GM12873 (cell line): ENCODE results near the gene FOXO1.

Experiments used
- TF ChIP-seq, protein P1 (sequence below): IDR thresholded peaks from 2 replicates; pipeline ENCODE4 v1.5.1; 2012; ENCODE audit warnings: low read depth, mild to moderate bottlenecking, moderate library complexity, low read length, control low read depth; ENCODE audit not compliant: insufficient read depth; ENCODE audit errors: missing control alignments

FOXO1 gene

DNA sequence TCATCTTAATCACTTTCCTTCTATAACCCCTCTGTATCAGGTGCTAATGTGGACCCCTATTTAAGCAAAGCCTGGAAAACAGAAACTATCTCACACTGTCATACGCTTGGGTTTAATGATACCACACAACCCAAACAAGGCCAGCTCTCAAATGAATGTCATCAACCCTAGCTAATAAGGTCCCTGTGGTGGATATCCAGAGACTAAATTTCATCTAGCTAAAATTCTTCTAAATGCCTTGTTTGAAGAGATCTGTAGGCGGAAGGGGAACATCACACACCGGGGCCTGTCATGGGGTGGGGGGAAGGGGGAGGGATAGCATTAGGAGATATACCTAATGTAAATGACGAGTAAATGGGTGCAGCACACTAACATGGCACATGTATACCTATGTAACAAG is 95.5 kb downstream of the FOXO1 start:
- TF ChIP-seq, protein P1, sequence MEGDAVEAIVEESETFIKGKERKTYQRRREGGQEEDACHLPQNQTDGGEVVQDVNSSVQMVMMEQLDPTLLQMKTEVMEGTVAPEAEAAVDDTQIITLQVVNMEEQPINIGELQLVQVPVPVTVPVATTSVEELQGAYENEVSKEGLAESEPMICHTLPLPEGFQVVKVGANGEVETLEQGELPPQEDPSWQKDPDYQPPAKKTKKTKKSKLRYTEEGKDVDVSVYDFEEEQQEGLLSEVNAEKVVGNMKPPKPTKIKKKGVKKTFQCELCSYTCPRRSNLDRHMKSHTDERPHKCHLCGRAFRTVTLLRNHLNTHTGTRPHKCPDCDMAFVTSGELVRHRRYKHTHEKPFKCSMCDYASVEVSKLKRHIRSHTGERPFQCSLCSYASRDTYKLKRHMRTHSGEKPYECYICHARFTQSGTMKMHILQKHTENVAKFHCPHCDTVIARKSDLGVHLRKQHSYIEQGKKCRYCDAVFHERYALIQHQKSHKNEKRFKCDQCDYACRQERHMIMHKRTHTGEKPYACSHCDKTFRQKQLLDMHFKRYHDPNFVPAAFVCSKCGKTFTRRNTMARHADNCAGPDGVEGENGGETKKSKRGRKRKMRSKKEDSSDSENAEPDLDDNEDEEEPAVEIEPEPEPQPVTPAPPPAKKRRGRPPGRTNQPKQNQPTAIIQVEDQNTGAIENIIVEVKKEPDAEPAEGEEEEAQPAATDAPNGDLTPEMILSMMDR, result no peak

DNA sequence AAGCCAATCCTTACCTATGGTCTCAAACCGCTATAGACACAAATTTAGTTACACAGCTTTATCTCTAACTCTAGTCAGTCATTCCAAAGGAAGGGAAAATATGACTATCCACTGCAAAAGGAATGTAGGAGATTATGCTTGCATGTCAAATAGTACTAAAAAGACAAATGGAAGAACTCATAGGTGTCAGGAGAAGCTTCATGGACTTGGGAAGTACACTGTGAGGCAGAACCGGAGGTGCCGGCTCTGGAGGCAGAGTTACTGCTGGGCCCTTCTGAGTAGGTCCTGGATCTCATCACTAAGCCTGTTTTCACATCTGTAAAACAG is 97.5 kb downstream of the FOXO1 start:
- TF ChIP-seq, protein P1, result no peak

DNA sequence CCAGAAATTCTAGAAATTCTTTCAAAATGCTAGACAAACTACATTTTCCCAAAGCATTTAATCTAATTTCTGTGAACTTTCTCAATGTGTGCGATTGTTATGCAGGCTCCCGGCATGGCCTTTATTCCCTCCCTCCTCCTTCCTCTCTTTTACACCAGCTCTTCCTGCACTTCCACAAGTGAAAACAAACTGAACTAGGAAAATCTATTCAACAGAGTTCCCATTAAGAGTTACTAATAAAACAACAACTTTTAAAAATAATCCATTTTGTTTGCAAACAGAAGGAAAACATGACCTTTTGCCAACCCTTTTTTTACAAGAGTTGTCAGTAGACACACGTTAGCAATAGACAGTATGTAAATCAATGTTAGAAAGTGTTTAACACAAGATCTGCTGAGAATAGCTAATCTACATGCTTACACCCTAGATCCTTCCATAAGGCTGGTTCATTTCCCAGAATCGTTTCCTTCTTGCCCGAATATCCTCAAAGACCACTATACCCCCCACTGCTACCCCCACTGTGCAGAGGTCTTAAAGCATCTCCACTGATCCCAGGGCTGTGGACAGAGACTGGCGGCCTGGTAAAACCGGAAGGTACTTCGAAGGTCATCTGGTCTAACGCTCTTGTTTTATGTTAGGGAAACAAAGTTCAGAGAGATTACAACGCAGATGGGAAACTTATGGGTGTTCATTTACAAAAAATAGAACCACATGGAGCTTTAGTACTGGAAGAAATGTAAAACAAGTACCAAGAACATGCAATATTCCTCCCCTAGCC is 98.0 kb downstream of the FOXO1 start:
- TF ChIP-seq, protein P1, result no peak

DNA sequence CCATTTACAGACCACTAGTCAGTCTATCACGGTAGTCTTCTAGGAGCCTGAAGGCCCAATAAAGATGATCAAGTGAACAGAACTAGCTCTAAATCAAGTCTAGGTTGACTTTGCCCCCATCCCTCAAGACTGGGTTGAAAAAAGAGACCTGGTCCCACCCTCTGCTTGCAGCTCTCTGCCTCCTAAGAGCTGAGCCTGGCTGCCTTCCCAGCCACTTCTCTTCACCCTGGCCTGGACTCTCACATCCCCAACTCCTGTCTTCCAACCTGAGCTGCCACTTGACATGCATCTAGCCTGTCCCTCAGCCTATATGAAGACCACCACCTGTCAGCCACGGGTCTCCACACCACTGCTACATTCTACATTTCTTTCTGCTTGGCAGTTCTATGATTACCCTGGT is 99.6 kb downstream of the FOXO1 start:
- TF ChIP-seq, protein P1, result no peak

DNA sequence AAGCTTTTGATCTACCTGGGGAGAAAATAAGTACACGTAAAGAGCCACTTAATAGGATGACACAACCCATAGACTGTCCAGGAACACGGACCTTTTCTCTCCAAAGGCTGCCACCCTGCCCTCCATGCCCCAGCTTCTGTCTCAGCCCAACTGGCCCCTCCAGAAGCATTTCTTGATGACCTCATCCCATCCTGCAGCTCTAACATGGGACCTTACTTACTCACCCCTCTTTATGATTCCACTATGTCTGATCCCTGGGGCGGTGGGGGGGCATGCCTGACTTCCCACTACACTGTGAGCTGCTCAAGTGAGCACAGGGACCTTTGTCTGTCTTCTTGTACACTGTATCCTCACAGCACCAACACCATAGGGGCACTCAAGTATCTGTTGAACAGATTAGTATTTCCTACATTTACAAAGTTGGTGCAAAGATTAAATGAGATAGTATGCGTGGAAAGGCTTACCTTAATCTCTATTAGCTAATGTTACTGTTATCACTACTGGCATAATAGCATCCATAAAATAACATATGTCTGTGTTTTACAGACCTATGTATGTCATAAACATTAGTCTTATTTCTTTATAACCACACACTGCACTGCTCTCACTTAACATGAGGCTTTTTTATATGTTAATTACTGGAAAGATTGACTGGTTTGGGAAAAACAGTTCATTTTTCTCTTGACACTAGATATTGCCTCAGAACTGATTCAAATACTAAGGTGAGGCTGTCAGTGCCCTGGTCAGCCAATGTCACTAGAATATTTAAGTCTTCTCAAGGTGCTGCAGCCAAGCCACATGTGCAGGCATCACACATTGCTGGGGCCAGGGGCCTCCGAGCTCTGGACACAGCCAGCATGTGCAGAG is 100.9 kb downstream of the FOXO1 start:
- TF ChIP-seq, protein P1, result no peak

DNA sequence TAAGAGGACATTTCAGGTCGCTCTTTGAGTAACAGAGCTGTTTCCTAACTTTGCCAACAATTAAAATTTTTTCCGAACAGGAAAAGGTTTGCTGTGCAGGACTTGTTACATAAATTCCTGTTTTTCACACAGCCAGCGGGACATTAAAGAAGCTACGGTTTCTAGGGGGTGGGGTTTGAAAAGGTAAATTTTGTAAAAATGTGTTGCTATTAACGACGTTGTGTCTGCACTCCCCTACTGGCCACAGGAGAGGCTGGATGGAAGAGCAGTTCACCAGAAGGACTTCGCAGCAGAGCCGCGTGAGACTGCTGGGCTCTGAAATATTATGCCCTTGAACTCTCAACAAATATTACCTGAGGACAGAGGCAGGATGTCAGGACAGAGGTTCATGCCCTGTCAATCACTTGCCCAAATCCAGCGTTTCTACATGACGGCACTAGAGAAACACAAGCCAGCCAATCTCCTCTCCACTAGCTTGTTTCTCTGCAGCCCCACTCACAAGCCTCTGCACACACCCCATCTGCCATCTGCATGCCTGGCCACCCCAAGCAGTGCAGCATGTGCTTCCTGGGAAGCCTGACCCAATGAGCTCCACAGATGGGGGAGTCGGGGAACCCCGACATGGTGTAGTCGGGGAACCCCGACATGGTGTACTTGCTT is 102.0 kb downstream of the FOXO1 start:
- TF ChIP-seq, protein P1, result no peak
